Prostate gland (tissue), 2 donors: ENCODE measurements around the gene TLE1. TPM values are rescaled to one million over a fixed set of nuclear protein-coding genes. Genes with fewer than 3 reads are reported as not detected.

Experiments used
- DNase-seq: peaks from one replicate; pipeline ENCODE4 v3.0.0-alpha.2; 2019; ENCODE audit warnings: low spot score
- H3K27ac ChIP-seq, 2 donors: fragments of 200-600 bp; sonication (generic); 2 replicates each; pipeline ENCODE4 v1.5.1; 2017 to 2019
- H3K27me3 ChIP-seq: fragments of 200-600 bp; sonication (generic); replicated peaks from 2 replicates; pipeline ENCODE4 v1.5.1; 2019; ENCODE audit not compliant: insufficient read depth
- H3K36me3 ChIP-seq, 2 donors: fragments of 200-600 bp; sonication (generic); 1 replicate in 1 of 2; 2 replicates in 1 of 2; pipeline versions ENCODE4 v1.5.1 to v1.8.1; 2017 to 2019
- H3K4me1 ChIP-seq: fragments of 200-600 bp; sonication (generic); replicated peaks from 2 replicates; pipeline ENCODE4 v1.5.1; 2019
- H3K4me3 ChIP-seq, 2 donors: fragments of 200-600 bp; sonication (generic); 2 replicates each; pipeline ENCODE4 v1.5.1; 2017 to 2019
- H3K9me3 ChIP-seq: fragments of 200-600 bp; sonication (generic); 2 replicates; pipeline ENCODE4 v1.5.1; 2017
- CTCF ChIP-seq, 4 experiments: fragments of 200-600 bp in 2 of 4; fragments of 450-650 bp in 2 of 4; sonication (generic) in 2 of 4; IDR thresholded peaks; 1 replicate in 3 of 4; 2 replicates in 1 of 4; pipeline ENCODE4 v1.5.1; 2016 to 2019; ENCODE audit warnings: antibody characterized with exemption in 4 of 4, mild to moderate bottlenecking in 2 of 4, moderate library complexity in 2 of 4
- POLR2A ChIP-seq: fragments of 450-650 bp; IDR thresholded peaks from one replicate; pipeline ENCODE4 v1.6.1; 2016; ENCODE audit warnings: antibody characterized with exemption, mild to moderate bottlenecking
- POLR2AphosphoS5 ChIP-seq: sonication (generic); formaldehyde crosslinking; IDR thresholded peaks from one replicate; pipeline ENCODE4 v1.6.1; 2017; ENCODE audit warnings: antibody characterized with exemption
- WGBS: methylation state at CpG from one replicate; pipeline ENCODE4 v1.1.5; 2018; 5-methylcytosine and 5-hydroxymethylcytosine counted together
- intact Hi-C: fragments of 100-400 bp; cut with DNase I; formaldehyde crosslinking; loops from one replicate; pipeline ENCODE4 v1.14.2; 2022
- total RNA-seq, 2 donors: library from RNA; depleted of rRNA; stranded (reverse); fragments of >200 nt; gene quantifications; one replicate each; pipeline ENCODE4 v1.1.0, GENCODE V29; 2016

Gene TLE1
- total RNA-seq, 2 donors from 2014 or later: 61.0 to 89.5 TPM

DNA sequence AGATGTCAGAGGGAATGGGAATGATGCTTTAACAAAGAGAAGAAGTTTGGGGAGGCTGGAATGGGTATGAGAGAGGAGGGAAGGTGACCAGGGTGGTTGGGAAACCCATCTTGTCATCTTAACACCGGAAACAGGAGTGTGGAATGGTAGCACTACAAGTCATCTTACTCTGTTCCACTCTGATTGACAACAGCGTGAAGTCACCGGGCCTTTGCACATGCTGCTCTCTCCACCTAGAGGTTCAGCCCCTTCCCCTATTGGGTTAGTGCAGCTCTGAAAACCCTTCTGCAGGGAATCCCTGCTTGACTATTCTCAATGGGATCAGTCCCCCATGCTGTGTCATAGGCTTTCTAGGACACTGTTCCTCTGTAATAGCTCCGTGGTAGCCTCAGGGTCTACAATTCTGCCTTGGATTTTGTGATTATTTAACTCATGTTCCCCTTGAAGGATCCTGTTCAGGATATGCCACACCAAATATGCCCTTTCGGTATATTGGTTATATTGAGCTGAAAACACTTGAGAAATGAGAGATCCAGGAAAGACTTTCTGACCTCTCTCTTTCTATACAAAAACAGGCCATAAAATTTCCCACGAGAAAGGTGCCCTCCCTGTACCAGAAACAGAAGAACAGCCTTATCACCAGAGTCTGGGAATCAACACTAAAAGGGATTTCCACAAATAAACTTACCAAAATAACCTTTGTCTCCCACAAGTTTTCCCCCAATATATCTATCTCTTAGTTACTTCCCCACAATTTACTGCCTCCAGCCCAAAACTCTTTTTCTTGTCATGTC is 86.3 kb downstream of the TLE1 start:
- Histone ChIP-seq H3K27me3 (no peaks in the 10 kb centered on the region), H3K4me1 (no peaks in the 10 kb centered on the region), H3K9me3 (no peaks in the 10 kb centered on the region), H3K36me3 (no peaks in the 10 kb centered on the region), H3K27ac (no peak overlapping the region), H3K4me3 (no peak overlapping the region)
- TF ChIP-seq POLR2AphosphoS5 (no peak), POLR2A (no peak), CTCF (IDR thresholded peaks at IDR 0.05) (no peak)
- WGBS: 87% methylated on average over 6 of the region's 6 CpGs
- intact Hi-C loops: no loop called here
- DNase-seq: no peak

- Histone ChIP-seq H3K36me3 (no peaks in the 10 kb centered on the region), H3K9me3 (no peaks in the 10 kb centered on the region), H3K27me3 (no peaks in the 10 kb centered on the region), H3K4me3 (no peak overlapping the region), H3K27ac (no peak overlapping the region), H3K4me1 (no peaks in the 10 kb centered on the region)
- DNase-seq: no peak
- 84% methylated on average over 15 of the region's 15 CpGs for WGBS
- intact Hi-C loops: no loop called here
- TF ChIP-seq POLR2AphosphoS5 (no peak), POLR2A (no peak), CTCF (IDR thresholded peaks at IDR 0.05) (no peak)
Observed at GRCh38 chr9:81601639-81602623, 87.4 kb downstream of the TLE1 start.

GRCh38 chr9:81600631-81601030 is 88.7 kb downstream of the TLE1 start:
- H3K27me3 ChIP-seq: no peaks in the 10 kb centered on the region
- TF ChIP-seq CTCF (IDR thresholded peaks at IDR 0.05): no peak
- no peak for TF ChIP-seq POLR2A
- TF ChIP-seq POLR2AphosphoS5: no peak
- intact Hi-C loops: no loop called here
- DNase-seq: no peak
- H3K4me1 ChIP-seq: no peaks in the 10 kb centered on the region
- WGBS: 71% methylated on average over 4 of the region's 4 CpGs
- no peak overlapping the region for H3K4me3 ChIP-seq
- no peak overlapping the region for H3K27ac ChIP-seq
- H3K9me3 ChIP-seq: no peaks in the 10 kb centered on the region
- H3K36me3 ChIP-seq: no peaks in the 10 kb centered on the region

DNA sequence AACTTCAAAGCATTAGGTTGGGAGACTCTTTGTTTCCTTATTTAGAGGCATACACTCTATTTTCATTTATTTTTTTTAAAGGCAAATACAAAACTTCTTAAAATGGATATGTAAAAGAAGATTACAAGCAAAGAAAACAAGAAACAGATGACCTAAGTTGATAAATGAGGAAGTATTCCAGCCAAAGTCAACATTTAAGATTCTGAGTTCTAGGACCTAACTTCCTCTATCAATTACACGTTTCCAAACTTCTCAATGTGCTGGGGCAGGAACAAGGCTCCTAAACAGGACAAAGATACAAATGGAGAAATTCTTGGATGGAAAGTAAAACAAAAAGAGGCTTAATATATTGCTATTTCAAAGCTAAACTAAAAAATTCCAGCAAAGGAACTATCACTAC is 89.5 kb downstream of the TLE1 start:
- no peak for DNase-seq
- 11% methylated on average over 1 of the region's 1 CpG for whole genome bisulfite sequencing
- TF ChIP-seq CTCF (IDR thresholded peaks at IDR 0.05) (no peak), POLR2AphosphoS5 (no peak), POLR2A (no peak)
- H3K27me3 ChIP-seq: no peaks in the 10 kb centered on the region
- H3K27ac ChIP-seq: no peak overlapping the region
- no peaks in the 10 kb centered on the region for H3K36me3 ChIP-seq
- no peaks in the 10 kb centered on the region for H3K4me1 ChIP-seq
- no peak overlapping the region for H3K4me3 ChIP-seq
- intact Hi-C loops: no loop called here
- H3K9me3 ChIP-seq: no peaks in the 10 kb centered on the region
